GM23338 (cell line): Measurements from ENCODE around the gene TMEM245.

ENCODE experiments used
- CREB1 ChIP-seq: fragments of 250-450 bp; sonication (Bioruptor Pico); IDR thresholded peaks from 2 replicates; pipeline ENCODE4 v1.5.0; 2020; ENCODE audit warnings: low read depth, mild to moderate bottlenecking, moderate library complexity
- EZH2 ChIP-seq: fragments of 200-600 bp; sonication (generic); IDR thresholded peaks from one replicate; pipeline ENCODE4 v1.8.0; 2017; ENCODE audit warnings: antibody characterized with exemption, mild to moderate bottlenecking, low read depth; ENCODE audit not compliant: unreplicated experiment
- EZH2phosphoT487 ChIP-seq: fragments of 200-600 bp; sonication (generic); IDR thresholded peaks from one replicate; pipeline ENCODE4 v1.8.1; 2018; ENCODE audit warnings: antibody characterized with exemption; ENCODE audit not compliant: unreplicated experiment
- JUNB ChIP-seq: IDR thresholded peaks from one replicate; pipeline ENCODE4 v1.6.1; 2016; ENCODE audit warnings: antibody characterized with exemption; ENCODE audit not compliant: unreplicated experiment
- NANOG ChIP-seq: IDR thresholded peaks from 2 replicates; pipeline ENCODE4 v1.6.1; 2016; ENCODE audit warnings: antibody characterized with exemption, borderline replicate concordance
- POLR2AphosphoS5 ChIP-seq: IDR thresholded peaks from 2 replicates; pipeline ENCODE4 v1.6.1; 2016; ENCODE audit warnings: antibody characterized with exemption, low read depth
- STAT1 ChIP-seq: IDR thresholded peaks from one replicate; pipeline ENCODE4 v1.6.1; 2016; ENCODE audit warnings: antibody characterized with exemption; ENCODE audit not compliant: unreplicated experiment
- ZNF114 ChIP-seq: fragments of 250-450 bp; sonication (Bioruptor Pico); IDR thresholded peaks from 2 replicates; pipeline ENCODE4 v1.5.0; 2020; ENCODE audit warnings: mild to moderate bottlenecking, moderate library complexity
- ZNF331 ChIP-seq: fragments of 250-450 bp; sonication (Bioruptor Pico); IDR thresholded peaks from 2 replicates; pipeline ENCODE4 v1.5.0; 2020; ENCODE audit warnings: low read depth, mild to moderate bottlenecking, moderate library complexity
- TF ChIP-seq, protein P1 (sequence below), 2 experiments: fragments of 200-600 bp in 1 of 2; sonication (generic) in 1 of 2; conservative IDR thresholded peaks; 2 replicates each; pipeline versions ENCODE4 v1.5.1 to v1.6.1; 2016 to 2017; ENCODE audit warnings: antibody characterized with exemption in 2 of 2, low read depth in 2 of 2, mild to moderate bottlenecking in 2 of 2, moderate library complexity in 1 of 2
- TF ChIP-seq, protein P2 (sequence below): IDR thresholded peaks from one replicate; pipeline ENCODE4 v1.6.1; 2018; ENCODE audit warnings: antibody characterized with exemption; ENCODE audit not compliant: unreplicated experiment
- TF ChIP-seq, protein P3 (sequence below): IDR thresholded peaks from 2 replicates; pipeline ENCODE4 v1.6.1; 2016; ENCODE audit warnings: antibody characterized with exemption
- TF ChIP-seq, protein P4 (sequence below): fragments of 250-450 bp; sonication (Bioruptor Pico); IDR thresholded peaks from 2 replicates; pipeline ENCODE4 v1.5.0; 2020; ENCODE audit warnings: mild to moderate bottlenecking, moderate library complexity

DNA sequence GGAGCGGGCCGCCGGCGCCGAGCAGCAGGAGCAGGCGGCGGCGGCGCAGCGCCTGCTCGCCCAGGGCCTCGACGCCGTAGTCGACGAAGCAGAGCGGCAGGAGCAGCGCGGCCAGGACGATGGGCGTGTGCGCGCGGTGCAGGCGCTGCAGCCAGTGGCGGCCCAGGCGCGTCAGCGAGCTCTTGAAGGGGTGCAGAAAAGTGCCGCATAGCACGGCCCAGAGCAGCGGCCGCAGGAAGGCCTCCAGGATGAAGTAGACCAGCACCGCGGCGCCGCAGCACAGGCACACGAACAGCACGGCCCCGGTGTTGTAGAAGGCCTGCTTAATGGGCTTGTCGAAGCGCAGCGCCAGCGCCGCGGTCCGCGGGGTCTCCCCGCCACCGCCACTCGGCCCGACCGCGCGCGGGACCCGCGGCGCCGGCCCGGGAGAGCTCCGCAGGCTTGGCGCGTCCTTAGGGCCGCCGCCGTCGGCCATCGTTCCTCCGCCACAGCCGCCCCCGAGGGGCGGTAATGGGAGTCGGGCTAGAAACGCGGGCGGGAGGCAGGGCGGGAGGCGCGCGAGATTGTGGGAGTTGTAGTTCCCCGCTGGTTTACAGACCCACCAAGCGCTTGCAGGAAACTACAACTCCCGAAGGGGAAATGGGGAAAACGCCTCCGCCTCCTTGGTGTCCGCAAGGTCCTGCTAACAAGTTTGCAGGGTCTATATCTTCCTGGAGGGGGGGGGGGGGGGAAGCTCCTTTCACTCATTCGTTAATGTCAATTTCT lies at the start of gene TMEM245:
- TF ChIP-seq, protein P1, sequence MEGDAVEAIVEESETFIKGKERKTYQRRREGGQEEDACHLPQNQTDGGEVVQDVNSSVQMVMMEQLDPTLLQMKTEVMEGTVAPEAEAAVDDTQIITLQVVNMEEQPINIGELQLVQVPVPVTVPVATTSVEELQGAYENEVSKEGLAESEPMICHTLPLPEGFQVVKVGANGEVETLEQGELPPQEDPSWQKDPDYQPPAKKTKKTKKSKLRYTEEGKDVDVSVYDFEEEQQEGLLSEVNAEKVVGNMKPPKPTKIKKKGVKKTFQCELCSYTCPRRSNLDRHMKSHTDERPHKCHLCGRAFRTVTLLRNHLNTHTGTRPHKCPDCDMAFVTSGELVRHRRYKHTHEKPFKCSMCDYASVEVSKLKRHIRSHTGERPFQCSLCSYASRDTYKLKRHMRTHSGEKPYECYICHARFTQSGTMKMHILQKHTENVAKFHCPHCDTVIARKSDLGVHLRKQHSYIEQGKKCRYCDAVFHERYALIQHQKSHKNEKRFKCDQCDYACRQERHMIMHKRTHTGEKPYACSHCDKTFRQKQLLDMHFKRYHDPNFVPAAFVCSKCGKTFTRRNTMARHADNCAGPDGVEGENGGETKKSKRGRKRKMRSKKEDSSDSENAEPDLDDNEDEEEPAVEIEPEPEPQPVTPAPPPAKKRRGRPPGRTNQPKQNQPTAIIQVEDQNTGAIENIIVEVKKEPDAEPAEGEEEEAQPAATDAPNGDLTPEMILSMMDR (conservative IDR thresholded peaks at IDR 0.05; ENCODE audit: low read depth in 2 of 2), result no peak
- TF ChIP-seq EZH2phosphoT487 (no peak), EZH2 (no peak), JUNB (no peak), POLR2AphosphoS5 (peak; percentile 65; the same call in 1 of the 2 replicates), ZNF331 (CRISPR knock-in tag) (no peak), CREB1 (CRISPR knock-in tag) (peak; percentile 45; the same call in 1 of the 2 replicates), NANOG (no peak), STAT1 (no peak), ZNF114 (no peak)
- TF ChIP-seq, protein P2, sequence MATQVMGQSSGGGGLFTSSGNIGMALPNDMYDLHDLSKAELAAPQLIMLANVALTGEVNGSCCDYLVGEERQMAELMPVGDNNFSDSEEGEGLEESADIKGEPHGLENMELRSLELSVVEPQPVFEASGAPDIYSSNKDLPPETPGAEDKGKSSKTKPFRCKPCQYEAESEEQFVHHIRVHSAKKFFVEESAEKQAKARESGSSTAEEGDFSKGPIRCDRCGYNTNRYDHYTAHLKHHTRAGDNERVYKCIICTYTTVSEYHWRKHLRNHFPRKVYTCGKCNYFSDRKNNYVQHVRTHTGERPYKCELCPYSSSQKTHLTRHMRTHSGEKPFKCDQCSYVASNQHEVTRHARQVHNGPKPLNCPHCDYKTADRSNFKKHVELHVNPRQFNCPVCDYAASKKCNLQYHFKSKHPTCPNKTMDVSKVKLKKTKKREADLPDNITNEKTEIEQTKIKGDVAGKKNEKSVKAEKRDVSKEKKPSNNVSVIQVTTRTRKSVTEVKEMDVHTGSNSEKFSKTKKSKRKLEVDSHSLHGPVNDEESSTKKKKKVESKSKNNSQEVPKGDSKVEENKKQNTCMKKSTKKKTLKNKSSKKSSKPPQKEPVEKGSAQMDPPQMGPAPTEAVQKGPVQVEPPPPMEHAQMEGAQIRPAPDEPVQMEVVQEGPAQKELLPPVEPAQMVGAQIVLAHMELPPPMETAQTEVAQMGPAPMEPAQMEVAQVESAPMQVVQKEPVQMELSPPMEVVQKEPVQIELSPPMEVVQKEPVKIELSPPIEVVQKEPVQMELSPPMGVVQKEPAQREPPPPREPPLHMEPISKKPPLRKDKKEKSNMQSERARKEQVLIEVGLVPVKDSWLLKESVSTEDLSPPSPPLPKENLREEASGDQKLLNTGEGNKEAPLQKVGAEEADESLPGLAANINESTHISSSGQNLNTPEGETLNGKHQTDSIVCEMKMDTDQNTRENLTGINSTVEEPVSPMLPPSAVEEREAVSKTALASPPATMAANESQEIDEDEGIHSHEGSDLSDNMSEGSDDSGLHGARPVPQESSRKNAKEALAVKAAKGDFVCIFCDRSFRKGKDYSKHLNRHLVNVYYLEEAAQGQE, result no peak
- TF ChIP-seq, protein P3, sequence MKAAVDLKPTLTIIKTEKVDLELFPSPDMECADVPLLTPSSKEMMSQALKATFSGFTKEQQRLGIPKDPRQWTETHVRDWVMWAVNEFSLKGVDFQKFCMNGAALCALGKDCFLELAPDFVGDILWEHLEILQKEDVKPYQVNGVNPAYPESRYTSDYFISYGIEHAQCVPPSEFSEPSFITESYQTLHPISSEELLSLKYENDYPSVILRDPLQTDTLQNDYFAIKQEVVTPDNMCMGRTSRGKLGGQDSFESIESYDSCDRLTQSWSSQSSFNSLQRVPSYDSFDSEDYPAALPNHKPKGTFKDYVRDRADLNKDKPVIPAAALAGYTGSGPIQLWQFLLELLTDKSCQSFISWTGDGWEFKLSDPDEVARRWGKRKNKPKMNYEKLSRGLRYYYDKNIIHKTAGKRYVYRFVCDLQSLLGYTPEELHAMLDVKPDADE, result peak; percentile 89
- TF ChIP-seq, protein P4, sequence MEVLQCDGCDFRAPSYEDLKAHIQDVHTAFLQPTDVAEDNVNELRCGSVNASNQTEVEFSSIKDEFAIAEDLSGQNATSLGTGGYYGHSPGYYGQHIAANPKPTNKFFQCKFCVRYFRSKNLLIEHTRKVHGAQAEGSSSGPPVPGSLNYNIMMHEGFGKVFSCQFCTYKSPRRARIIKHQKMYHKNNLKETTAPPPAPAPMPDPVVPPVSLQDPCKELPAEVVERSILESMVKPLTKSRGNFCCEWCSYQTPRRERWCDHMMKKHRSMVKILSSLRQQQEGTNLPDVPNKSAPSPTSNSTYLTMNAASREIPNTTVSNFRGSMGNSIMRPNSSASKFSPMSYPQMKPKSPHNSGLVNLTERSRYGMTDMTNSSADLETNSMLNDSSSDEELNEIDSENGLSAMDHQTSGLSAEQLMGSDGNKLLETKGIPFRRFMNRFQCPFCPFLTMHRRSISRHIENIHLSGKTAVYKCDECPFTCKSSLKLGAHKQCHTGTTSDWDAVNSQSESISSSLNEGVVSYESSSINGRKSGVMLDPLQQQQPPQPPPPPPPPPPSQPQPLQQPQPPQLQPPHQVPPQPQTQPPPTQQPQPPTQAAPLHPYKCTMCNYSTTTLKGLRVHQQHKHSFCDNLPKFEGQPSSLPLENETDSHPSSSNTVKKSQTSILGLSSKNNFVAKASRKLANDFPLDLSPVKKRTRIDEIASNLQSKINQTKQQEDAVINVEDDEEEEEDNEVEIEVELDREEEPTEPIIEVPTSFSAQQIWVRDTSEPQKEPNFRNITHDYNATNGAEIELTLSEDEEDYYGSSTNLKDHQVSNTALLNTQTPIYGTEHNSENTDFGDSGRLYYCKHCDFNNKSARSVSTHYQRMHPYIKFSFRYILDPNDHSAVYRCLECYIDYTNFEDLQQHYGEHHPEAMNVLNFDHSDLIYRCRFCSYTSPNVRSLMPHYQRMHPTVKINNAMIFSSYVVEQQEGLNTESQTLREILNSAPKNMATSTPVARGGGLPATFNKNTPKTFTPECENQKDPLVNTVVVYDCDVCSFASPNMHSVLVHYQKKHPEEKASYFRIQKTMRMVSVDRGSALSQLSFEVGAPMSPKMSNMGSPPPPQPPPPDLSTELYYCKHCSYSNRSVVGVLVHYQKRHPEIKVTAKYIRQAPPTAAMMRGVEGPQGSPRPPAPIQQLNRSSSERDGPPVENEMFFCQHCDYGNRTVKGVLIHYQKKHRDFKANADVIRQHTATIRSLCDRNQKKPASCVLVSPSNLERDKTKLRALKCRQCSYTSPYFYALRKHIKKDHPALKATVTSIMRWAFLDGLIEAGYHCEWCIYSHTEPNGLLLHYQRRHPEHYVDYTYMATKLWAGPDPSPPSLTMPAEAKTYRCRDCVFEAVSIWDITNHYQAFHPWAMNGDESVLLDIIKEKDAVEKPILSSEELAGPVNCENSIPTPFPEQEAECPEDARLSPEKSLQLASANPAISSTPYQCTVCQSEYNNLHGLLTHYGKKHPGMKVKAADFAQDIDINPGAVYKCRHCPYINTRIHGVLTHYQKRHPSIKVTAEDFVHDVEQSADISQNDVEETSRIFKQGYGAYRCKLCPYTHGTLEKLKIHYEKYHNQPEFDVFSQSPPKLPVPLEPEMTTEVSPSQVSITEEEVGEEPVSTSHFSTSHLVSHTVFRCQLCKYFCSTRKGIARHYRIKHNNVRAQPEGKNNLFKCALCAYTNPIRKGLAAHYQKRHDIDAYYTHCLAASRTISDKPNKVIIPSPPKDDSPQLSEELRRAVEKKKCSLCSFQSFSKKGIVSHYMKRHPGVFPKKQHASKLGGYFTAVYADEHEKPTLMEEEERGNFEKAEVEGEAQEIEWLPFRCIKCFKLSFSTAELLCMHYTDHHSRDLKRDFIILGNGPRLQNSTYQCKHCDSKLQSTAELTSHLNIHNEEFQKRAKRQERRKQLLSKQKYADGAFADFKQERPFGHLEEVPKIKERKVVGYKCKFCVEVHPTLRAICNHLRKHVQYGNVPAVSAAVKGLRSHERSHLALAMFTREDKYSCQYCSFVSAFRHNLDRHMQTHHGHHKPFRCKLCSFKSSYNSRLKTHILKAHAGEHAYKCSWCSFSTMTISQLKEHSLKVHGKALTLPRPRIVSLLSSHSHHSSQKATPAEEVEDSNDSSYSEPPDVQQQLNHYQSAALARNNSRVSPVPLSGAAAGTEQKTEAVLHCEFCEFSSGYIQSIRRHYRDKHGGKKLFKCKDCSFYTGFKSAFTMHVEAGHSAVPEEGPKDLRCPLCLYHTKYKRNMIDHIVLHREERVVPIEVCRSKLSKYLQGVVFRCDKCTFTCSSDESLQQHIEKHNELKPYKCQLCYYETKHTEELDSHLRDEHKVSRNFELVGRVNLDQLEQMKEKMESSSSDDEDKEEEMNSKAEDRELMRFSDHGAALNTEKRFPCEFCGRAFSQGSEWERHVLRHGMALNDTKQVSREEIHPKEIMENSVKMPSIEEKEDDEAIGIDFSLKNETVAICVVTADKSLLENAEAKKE (CRISPR knock-in tag), result no peak
